ENCODE data around the gene RENBP. TPM values are rescaled to one million over a fixed set of nuclear protein-coding genes. Genes with fewer than 3 reads are reported as not detected.

The RENBP gene
- total RNA-seq, 4 donors from 2014 or later, result 0.45 to 7.6 (median 3.1) TPM; not detected in 1

DNA sequence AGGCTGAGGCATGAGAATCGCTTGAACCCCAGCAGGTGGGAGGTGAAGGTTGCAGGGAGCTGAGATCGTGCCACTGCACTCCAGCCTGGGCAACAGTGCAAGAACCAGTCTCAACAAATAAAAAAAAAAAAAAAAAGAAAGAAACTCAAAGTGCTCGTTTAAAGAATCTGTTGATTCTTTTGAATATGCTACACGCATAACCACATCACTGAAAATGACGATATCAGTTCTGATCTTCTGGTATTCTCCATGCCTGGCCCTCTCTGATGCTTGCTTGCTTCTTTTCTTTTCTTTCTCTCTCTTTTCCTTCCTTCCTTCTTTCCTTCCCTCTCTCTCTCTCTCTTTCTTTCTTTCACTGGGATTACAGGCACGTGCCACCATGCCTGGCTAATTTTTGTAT is 32.6 kb downstream of the RENBP start:
- intact Hi-C loops (cut with DNase I), result no loop called here
- H3K4me3 ChIP-seq, result no peak overlapping the region
- H3K4me1 ChIP-seq, result no peaks in the 10 kb centered on the region
- DNase-seq, result no peak
- WGBS, 2 donors, result 73 to 79% methylated on average over 5 to 6 of the region's 6 CpGs
- TF ChIP-seq POLR2A (IDR thresholded peaks at IDR 0.05), result no peak
- TF ChIP-seq, protein P1, sequence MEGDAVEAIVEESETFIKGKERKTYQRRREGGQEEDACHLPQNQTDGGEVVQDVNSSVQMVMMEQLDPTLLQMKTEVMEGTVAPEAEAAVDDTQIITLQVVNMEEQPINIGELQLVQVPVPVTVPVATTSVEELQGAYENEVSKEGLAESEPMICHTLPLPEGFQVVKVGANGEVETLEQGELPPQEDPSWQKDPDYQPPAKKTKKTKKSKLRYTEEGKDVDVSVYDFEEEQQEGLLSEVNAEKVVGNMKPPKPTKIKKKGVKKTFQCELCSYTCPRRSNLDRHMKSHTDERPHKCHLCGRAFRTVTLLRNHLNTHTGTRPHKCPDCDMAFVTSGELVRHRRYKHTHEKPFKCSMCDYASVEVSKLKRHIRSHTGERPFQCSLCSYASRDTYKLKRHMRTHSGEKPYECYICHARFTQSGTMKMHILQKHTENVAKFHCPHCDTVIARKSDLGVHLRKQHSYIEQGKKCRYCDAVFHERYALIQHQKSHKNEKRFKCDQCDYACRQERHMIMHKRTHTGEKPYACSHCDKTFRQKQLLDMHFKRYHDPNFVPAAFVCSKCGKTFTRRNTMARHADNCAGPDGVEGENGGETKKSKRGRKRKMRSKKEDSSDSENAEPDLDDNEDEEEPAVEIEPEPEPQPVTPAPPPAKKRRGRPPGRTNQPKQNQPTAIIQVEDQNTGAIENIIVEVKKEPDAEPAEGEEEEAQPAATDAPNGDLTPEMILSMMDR (IDR thresholded peaks at IDR 0.05), result no peak
- no peaks in the 10 kb centered on the region for H3K36me3 ChIP-seq
- no peak overlapping the region for H3K27ac ChIP-seq
- no peaks in the 10 kb centered on the region for H3K27me3 ChIP-seq
- no peaks in the 10 kb centered on the region for H3K9me3 ChIP-seq

DNA sequence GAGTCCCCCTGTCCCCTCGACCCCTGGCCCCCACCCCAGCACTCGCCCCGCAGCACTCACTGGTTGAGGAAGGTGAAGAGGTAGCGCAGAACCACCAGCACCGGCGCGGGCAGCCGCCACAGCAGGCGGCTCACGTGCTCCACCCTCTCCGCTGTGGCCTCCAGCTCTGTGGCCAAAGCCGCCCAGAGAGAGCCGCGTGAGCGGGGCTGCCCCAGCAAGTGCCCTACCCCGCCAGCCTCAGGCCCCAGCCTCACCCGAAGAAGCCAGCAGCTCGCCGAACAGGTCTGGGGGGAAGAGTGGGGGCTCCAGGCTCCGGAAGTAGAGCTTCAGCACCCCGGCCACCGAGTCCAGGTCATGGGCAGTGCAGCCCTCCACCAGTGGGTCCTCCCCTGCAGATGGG is 34.0 kb downstream of the RENBP start:
- no CpG with 5 or more reads among the region's 22 CpGs for WGBS, 2 donors
- no peak for DNase-seq
- H3K4me1 ChIP-seq, result no peaks in the 10 kb centered on the region
- H3K27me3 ChIP-seq, result no peaks in the 10 kb centered on the region
- H3K36me3 ChIP-seq, result no peaks in the 10 kb centered on the region
- H3K27ac ChIP-seq, result no peak overlapping the region
- H3K9me3 ChIP-seq, result no peaks in the 10 kb centered on the region
- H3K4me3 ChIP-seq, result no peak overlapping the region
- TF ChIP-seq POLR2A (IDR thresholded peaks at IDR 0.05), result no peak
- TF ChIP-seq, protein P1 (IDR thresholded peaks at IDR 0.05), result no peak
- intact Hi-C loops (cut with DNase I), result no loop called here

DNA sequence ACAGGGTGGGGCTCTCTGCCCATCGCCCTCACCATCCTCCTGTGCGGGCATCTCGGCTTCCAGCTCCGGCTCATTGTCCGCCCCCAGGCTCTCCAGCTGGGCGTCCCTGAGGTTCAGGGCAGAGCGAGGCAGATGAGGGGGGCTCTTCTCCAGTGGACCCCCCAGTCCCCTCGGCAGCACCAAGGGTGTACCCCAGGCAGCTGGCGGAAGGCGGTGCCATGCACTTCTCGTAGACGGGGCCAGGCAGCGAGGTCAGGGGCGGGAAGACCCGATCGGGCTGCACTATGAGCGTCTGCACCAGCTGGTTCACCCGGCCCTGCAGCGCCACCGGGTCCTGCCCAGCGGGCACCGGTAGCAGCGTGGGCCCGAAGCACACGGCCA is 34.5 kb downstream of the RENBP start:
- DNase-seq, result no peak
- intact Hi-C loops (cut with DNase I), result no loop called here
- no peak overlapping the region for H3K27ac ChIP-seq
- no peak for TF ChIP-seq POLR2A (IDR thresholded peaks at IDR 0.05)
- TF ChIP-seq, protein P1 (IDR thresholded peaks at IDR 0.05), result no peak
- H3K9me3 ChIP-seq, result no peaks in the 10 kb centered on the region
- H3K27me3 ChIP-seq, result no peaks in the 10 kb centered on the region
- H3K4me3 ChIP-seq, result no peak overlapping the region
- no peaks in the 10 kb centered on the region for H3K36me3 ChIP-seq
- 87% methylated on average over 3 of the region's 25 CpGs; no CpG with 5 or more reads in 1 of the 2 donors for WGBS, 2 donors
- H3K4me1 ChIP-seq, result peaks cover 0 to under 1% (median 0%) of the 10 kb centered on the region in 3 donors

DNA sequence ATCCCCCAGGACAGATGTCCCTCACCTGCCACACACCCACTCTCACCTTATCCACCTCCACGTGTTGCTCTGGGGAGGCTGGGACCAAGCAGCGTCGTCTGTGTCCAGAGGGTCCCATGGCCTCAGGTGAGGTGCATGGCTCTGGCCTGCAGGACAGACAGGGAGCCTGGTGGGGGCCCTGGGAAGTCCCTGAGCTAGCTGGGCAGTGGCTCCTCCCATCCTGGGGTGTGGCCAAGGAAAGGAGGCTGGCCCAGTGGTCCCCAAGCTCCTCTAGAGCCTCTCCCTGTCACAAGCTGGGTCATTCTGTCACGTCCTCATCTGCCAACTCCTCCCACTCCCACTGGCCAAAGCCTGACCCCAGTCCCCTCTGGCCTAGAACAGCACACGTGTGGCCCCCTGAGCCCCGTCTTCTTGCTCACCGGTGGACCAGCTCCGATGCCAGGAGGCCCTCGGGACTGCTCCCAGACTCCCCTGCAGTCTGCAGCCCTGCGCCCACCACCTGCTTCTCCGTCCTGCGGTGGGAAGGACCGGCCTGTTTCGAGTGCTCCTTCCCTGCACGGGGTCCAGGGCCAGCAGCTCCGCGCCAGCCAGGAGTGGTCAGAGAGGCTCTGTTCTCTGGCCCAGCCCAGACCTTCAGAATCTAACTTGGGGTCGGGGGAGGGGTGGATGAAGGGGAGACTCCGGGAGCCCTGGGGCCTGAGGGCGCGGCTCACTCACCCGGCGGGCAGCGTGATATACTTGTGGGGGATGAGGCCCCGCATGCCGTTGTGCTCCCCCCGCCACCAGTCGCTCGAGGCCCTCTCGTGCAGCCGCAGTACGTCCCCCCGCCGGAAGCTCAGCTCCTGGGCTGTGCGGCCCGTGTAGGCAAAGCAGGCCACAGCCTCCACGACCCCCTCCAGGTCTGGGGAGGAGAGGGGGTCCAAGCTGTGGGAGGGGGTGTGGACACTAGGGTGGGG is 35.1 kb downstream of the RENBP start:
- H3K4me1 ChIP-seq, result peaks cover 0 to 7% (median 0%) of the 10 kb centered on the region in 3 donors
- H3K27ac ChIP-seq, result no peak overlapping the region
- TF ChIP-seq, protein P1 (IDR thresholded peaks at IDR 0.05), result no peak
- no peak for TF ChIP-seq POLR2A (IDR thresholded peaks at IDR 0.05)
- no peak for DNase-seq
- intact Hi-C loops (cut with DNase I), result no loop called here
- no peak overlapping the region for H3K4me3 ChIP-seq
- H3K9me3 ChIP-seq, result no peaks in the 10 kb centered on the region
- WGBS, 2 donors, result no CpG with 5 or more reads among the region's 37 CpGs
- no peaks in the 10 kb centered on the region for H3K36me3 ChIP-seq
- H3K27me3 ChIP-seq, result no peaks in the 10 kb centered on the region

DNA sequence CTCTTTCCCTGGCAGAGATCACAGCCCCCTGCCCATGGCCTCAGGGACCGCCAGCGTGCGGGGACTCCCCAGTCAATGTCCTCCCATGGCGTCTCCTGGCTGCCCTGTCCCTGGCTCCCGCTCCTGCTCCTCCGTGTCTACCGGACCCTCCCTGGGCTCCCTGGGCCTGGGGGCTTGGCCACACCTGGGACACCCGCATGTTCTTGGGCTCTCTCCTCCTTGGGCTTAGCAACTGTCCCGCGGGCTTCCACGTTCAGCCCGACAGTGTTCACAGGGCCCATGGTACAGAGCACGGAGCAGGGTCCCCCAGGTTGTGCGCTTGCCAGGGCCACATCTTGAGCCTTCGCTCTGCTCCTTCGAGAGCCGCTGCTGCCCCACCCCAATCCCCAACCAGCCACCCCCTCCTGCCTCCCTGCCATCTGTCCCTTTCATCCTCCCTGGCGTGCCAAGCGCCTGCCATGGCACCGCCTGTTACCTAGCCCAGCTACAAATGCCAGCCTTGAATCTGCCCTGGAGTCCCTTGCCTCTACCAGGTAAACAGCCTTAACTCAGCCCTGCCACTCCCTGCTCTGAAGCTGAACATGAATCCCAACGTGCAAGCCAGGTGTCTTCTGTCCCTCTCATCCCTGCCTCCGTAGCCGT is 36.1 kb downstream of the RENBP start:
- Histone ChIP-seq H3K27ac (no peak overlapping the region), H3K4me3 (no peak overlapping the region), H3K9me3 (no peaks in the 10 kb centered on the region), H3K27me3 (no peaks in the 10 kb centered on the region), H3K4me1 (peaks cover 0 to 16% (median 0%) of the 10 kb centered on the region in 3 donors), H3K36me3 (no peaks in the 10 kb centered on the region)
- intact Hi-C loops (cut with DNase I), result no loop called here
- TF ChIP-seq, protein P1 (IDR thresholded peaks at IDR 0.05), result no peak
- TF ChIP-seq POLR2A (IDR thresholded peaks at IDR 0.05), result no peak
- DNase-seq, result no peak
- WGBS, 2 donors, result 83 to 93% methylated on average over 7 of the region's 23 CpGs
